GM18507 (cell line): ENCODE measurements around the gene EEF1A2.

ENCODE experiments used
- DNase-seq: peaks from one replicate; pipeline ENCODE4 v3.0.0; 2011; ENCODE audit warnings: low read depth; ENCODE audit not compliant: insufficient read length; ENCODE audit errors: extremely low spot score
- FAIRE-seq: peaks from 2 replicates; lab custom pipeline; 2011; peaks lifted over from hg19 to GRCh38; lab: Jason Lieb, UNC

The EEF1A2 gene

GRCh38 chr20:63461104-63461763, 37.6 kb downstream of the EEF1A2 start:
- FAIRE-seq, result no peak

GRCh38 chr20:63459070-63459380, 39.9 kb downstream of the EEF1A2 start:
- FAIRE-seq (no peak), DNase-seq (no peak)

More at GRCh38 chr20:63461104-63461763, 37.6 kb downstream of the EEF1A2 start:
- DNase-seq, result no peak

GRCh38 chr20:63458170-63459069, 40.5 kb downstream of the EEF1A2 start:
- no peak for DNase-seq
- no peak for FAIRE-seq

- FAIRE-seq (no peak), DNase-seq (no peak)
Observed at GRCh38 chr20:63457737-63458136, 41.1 kb downstream of the EEF1A2 start.

- no peak for DNase-seq
- FAIRE-seq, result no peak
Observed at GRCh38 chr20:63456429-63457284, 42.2 kb downstream of the EEF1A2 start.

GRCh38 chr20:63455568-63455859, 43.4 kb downstream of the EEF1A2 start:
- DNase-seq (no peak), FAIRE-seq (no peak)

- no peak for FAIRE-seq
- no peak for DNase-seq
Observed at GRCh38 chr20:63454731-63455567, 43.9 kb downstream of the EEF1A2 start.

GRCh38 chr20:63452821-63453523, 45.9 kb downstream of the EEF1A2 start:
- DNase-seq (no peak), FAIRE-seq (no peak)

GRCh38 chr20:63452341-63452740, 46.5 kb downstream of the EEF1A2 start:
- FAIRE-seq (no peak), DNase-seq (no peak)

GRCh38 chr20:63451821-63452220, 47.1 kb downstream of the EEF1A2 start:
- FAIRE-seq, result no peak
- DNase-seq, result no peak

- no peak for DNase-seq
- no peak for FAIRE-seq
Observed at GRCh38 chr20:63449796-63450730, 48.8 kb downstream of the EEF1A2 start.

- DNase-seq (no peak), FAIRE-seq (no peak)
Observed at GRCh38 chr20:63449025-63449424, 49.9 kb downstream of the EEF1A2 start.

- FAIRE-seq (no peak), DNase-seq (no peak)
Observed at GRCh38 chr20:63448031-63448430, 50.9 kb downstream of the EEF1A2 start.

- no peak for DNase-seq
- no peak for FAIRE-seq
Observed at GRCh38 chr20:63447320-63447719, 51.6 kb downstream of the EEF1A2 start.

GRCh38 chr20:63446216-63447024, 52.5 kb downstream of the EEF1A2 start:
- FAIRE-seq (no peak), DNase-seq (no peak)

- DNase-seq, result no peak
- FAIRE-seq, result no peak
Observed at GRCh38 chr20:63445075-63445734, 53.7 kb downstream of the EEF1A2 start.

- no peak for FAIRE-seq
- DNase-seq, result no peak
Observed at GRCh38 chr20:63444548-63444947, 54.3 kb downstream of the EEF1A2 start.
